ENCODE results near the gene KRT25. TPM values are rescaled to one million over a fixed set of nuclear protein-coding genes. Genes with fewer than 3 reads are reported as not detected.

The KRT25 gene
- polyA plus RNA-seq (0.19 and 0.56 TPM in 2 replicates), polyA minus RNA-seq (not detected in 2 replicates)

DNA sequence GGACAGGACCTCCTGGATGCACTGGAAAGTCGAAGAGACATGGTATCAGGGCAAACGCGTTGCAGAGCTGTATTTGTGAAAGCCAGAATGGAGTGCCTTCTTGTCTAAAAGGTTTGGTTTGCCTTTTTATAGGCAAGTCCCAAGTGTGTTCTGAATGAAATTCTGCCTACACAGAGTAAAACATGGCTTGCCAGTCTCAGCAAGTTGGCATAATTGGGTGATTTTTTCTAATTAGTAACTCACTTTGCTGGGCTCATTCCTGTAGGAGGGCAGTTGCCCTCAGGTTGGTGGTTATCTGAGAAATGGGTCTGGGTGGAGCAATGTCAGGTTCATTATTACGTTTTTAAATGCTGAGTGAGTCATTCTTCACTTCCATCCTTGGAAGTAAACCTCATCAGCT lies at the start of gene KRT25:
Gene KRT25, minus strand, starts transcription at position 101 of the 400 bp plus-strand sequence. Its CDS starts 60 bp downstream, at position 41.
- H4K20me1 ChIP-seq (ENCODE audit: insufficient read depth), result no peaks in the 10 kb centered on the region

GRCh38 chr17:40803617-40804082 lies 48.5 kb upstream of the KRT25 start:
- Histone ChIP-seq H3K9me2 (ENCODE audit: insufficient read depth, low read length) (no peaks in the 10 kb centered on the region), H3K27ac (ENCODE audit: low read length) (no peak overlapping the region), H3K4me2 (ENCODE audit: low read length) (no peak overlapping the region), H3F3A (ENCODE audit: insufficient read depth, low read length, poor library complexity, severe bottlenecking) (no peaks in the 10 kb centered on the region), H3K9me3 (ENCODE audit: low read length) (no peaks in the 10 kb centered on the region), H3K36me3 (ENCODE audit: insufficient read depth, low read length) (no peaks in the 10 kb centered on the region), H2AFZ (ENCODE audit: low read depth, low read length) (no peak overlapping the region), H3K9ac (ENCODE audit: low read length) (no peak overlapping the region), H3K4me3 (ENCODE audit: low read length) (no peak overlapping the region), H3K79me2 (replicated peaks; ENCODE audit: insufficient read depth, low read length) (no peaks in the 10 kb centered on the region), H4K20me1 (ENCODE audit: insufficient read depth) (no peaks in the 10 kb centered on the region), H3K27me3 (ENCODE audit: insufficient read depth, low read depth, low read length) (peaks cover 18% of the 10 kb centered on the region)
- TF ChIP-seq EP300 (conservative IDR thresholded peaks at IDR 0.05; ENCODE audit: poor library complexity, severe bottlenecking) (no peak), CTCF (IDR thresholded peaks at IDR 0.05; ENCODE audit: poor library complexity, severe bottlenecking) (peak; percentile 84), EZH2 (IDR thresholded peaks at IDR 0.05; ENCODE audit: borderline replicate concordance, insufficient read depth, low read length, poor library complexity, severe bottlenecking) (no peak), RAD21 (conservative IDR thresholded peaks at IDR 0.05) (peak; percentile 85), SMC3 (conservative IDR thresholded peaks at IDR 0.05; ENCODE audit: poor library complexity) (peak; percentile 90)

More for the DNA sequence above, at the start of gene KRT25:
- no peak within 1 kb of the TSS for H3K27ac ChIP-seq (ENCODE audit: low read length)
- no peaks in the 10 kb centered on the region for H3K79me2 ChIP-seq (replicated peaks; ENCODE audit: insufficient read depth, low read length)
- H3F3A ChIP-seq (ENCODE audit: insufficient read depth, low read length, poor library complexity, severe bottlenecking), result no peaks in the 10 kb centered on the region
- TF ChIP-seq EZH2 (IDR thresholded peaks at IDR 0.05; ENCODE audit: borderline replicate concordance, insufficient read depth, low read length, poor library complexity, severe bottlenecking) (no peak), TAF1 (IDR thresholded peaks at IDR 0.05; ENCODE audit: low read depth) (no peak), POLR2AphosphoS5 (IDR thresholded peaks at IDR 0.05) (no peak), MXI1 (conservative IDR thresholded peaks at IDR 0.05; ENCODE audit: poor library complexity, severe bottlenecking) (no peak), CTCF (IDR thresholded peaks at IDR 0.05; ENCODE audit: poor library complexity, severe bottlenecking) (no peak), RAD21 (conservative IDR thresholded peaks at IDR 0.05) (no peak), EP300 (conservative IDR thresholded peaks at IDR 0.05; ENCODE audit: poor library complexity, severe bottlenecking) (no peak), SMC3 (conservative IDR thresholded peaks at IDR 0.05; ENCODE audit: poor library complexity) (no peak)
- TF ChIP-seq, protein P1, sequence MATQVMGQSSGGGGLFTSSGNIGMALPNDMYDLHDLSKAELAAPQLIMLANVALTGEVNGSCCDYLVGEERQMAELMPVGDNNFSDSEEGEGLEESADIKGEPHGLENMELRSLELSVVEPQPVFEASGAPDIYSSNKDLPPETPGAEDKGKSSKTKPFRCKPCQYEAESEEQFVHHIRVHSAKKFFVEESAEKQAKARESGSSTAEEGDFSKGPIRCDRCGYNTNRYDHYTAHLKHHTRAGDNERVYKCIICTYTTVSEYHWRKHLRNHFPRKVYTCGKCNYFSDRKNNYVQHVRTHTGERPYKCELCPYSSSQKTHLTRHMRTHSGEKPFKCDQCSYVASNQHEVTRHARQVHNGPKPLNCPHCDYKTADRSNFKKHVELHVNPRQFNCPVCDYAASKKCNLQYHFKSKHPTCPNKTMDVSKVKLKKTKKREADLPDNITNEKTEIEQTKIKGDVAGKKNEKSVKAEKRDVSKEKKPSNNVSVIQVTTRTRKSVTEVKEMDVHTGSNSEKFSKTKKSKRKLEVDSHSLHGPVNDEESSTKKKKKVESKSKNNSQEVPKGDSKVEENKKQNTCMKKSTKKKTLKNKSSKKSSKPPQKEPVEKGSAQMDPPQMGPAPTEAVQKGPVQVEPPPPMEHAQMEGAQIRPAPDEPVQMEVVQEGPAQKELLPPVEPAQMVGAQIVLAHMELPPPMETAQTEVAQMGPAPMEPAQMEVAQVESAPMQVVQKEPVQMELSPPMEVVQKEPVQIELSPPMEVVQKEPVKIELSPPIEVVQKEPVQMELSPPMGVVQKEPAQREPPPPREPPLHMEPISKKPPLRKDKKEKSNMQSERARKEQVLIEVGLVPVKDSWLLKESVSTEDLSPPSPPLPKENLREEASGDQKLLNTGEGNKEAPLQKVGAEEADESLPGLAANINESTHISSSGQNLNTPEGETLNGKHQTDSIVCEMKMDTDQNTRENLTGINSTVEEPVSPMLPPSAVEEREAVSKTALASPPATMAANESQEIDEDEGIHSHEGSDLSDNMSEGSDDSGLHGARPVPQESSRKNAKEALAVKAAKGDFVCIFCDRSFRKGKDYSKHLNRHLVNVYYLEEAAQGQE (IDR thresholded peaks at IDR 0.05; ENCODE audit: borderline replicate concordance), result no peak
- H3K4me2 ChIP-seq (ENCODE audit: low read length), result no peak within 1 kb of the TSS
- no peak within 1 kb of the TSS for H2AFZ ChIP-seq (ENCODE audit: low read depth, low read length)
- no peaks in the 10 kb centered on the region for H3K9me3 ChIP-seq (ENCODE audit: low read length)
- no peak within 1 kb of the TSS for H3K4me3 ChIP-seq (ENCODE audit: low read length)
- H3K27me3 ChIP-seq (ENCODE audit: insufficient read depth, low read depth, low read length), result no peaks in the 10 kb centered on the region
- H3K36me3 ChIP-seq (ENCODE audit: insufficient read depth, low read length), result no peaks in the 10 kb centered on the region
- H3K9ac ChIP-seq (ENCODE audit: low read length), result no peak within 1 kb of the TSS
- no peaks in the 10 kb centered on the region for H3K9me2 ChIP-seq (ENCODE audit: insufficient read depth, low read length)
